Neural cell (in vitro differentiated cells): Measurements from ENCODE around the gene RAB17. TPM values are rescaled to one million over a fixed set of nuclear protein-coding genes. Genes with fewer than 3 reads are reported as not detected.
"Not testable (repeated sequence)": the region's sequence is repeated elsewhere in the genome, so short reads cannot be mapped to it uniquely, and the experiment has no call there.

Experiments used
- H2AFZ ChIP-seq: fragments of 200-600, 300-800 bp; sonication (generic), shearing (Covaris generic); 2 replicates; pipeline ENCODE4 v1.6.0; 2014; ENCODE audit warnings: low read depth, mild to moderate bottlenecking, antibody characterized with exemption, low read length, moderate library complexity
- H3F3A ChIP-seq: fragments of 200-600 bp; shearing (Covaris generic); 2 replicates; pipeline ENCODE4 v1.6.1; 2016; ENCODE audit warnings: mild to moderate bottlenecking, moderate library complexity, mixed read lengths, antibody characterized with exemption, low read length; ENCODE audit not compliant: insufficient read depth, poor library complexity, severe bottlenecking
- H3K27ac ChIP-seq: fragments of 200-600, 300-800 bp; sonication (generic), shearing (Covaris generic); 2 replicates; pipeline ENCODE4 v1.5.1; 2014; ENCODE audit warnings: mild to moderate bottlenecking, low read length, moderate library complexity
- H3K27me3 ChIP-seq: fragments of 300-800, 200-600 bp; sonication (generic), shearing (Covaris generic); 2 replicates; pipeline ENCODE4 v1.6.0; 2014; ENCODE audit warnings: mild to moderate bottlenecking, low read depth, low read length, moderate library complexity; ENCODE audit not compliant: insufficient read depth
- H3K36me3 ChIP-seq: fragments of 300-800, 200-600 bp; sonication (generic), shearing (Covaris generic); 2 replicates; pipeline ENCODE4 v1.5.1; 2014; ENCODE audit warnings: mild to moderate bottlenecking, antibody characterized with exemption, low read length, moderate library complexity; ENCODE audit not compliant: insufficient read depth
- H3K4me2 ChIP-seq: fragments of 300-800, 200-600 bp; sonication (generic), shearing (Covaris generic); 2 replicates; pipeline ENCODE4 v1.6.0; 2014; ENCODE audit warnings: mild to moderate bottlenecking, low read length
- H3K4me3 ChIP-seq: fragments of 300-800, 200-600 bp; sonication (generic), shearing (Covaris generic); 2 replicates; pipeline ENCODE4 v1.5.1; 2014; ENCODE audit warnings: mild to moderate bottlenecking, low read length, moderate library complexity
- H3K79me2 ChIP-seq: fragments of 200-600 bp; shearing (Covaris generic); replicated peaks from 2 replicates; pipeline ENCODE4 v1.6.0; 2014; ENCODE audit warnings: mild to moderate bottlenecking, low read length, moderate library complexity; ENCODE audit not compliant: insufficient read depth
- H3K9ac ChIP-seq: fragments of 300-800, 200-600 bp; sonication (generic), shearing (Covaris generic); 2 replicates; pipeline ENCODE4 v1.6.1; 2016; ENCODE audit warnings: mild to moderate bottlenecking, low read length, mixed read lengths
- H3K9me2 ChIP-seq: fragments of 200-600 bp; shearing (Covaris generic); 2 replicates; pipeline ENCODE4 v1.6.1; 2016; ENCODE audit warnings: mild to moderate bottlenecking, low read length, mixed read lengths; ENCODE audit not compliant: insufficient read depth
- H3K9me3 ChIP-seq: fragments of 200-600, 300-800 bp; sonication (generic), shearing (Covaris generic); 2 replicates; pipeline ENCODE4 v1.6.1; 2016; ENCODE audit warnings: mild to moderate bottlenecking, mixed run types, low read length, moderate library complexity, mixed read lengths
- H4K20me1 ChIP-seq: fragments of 200-600 bp; shearing (Covaris generic); 2 replicates; pipeline ENCODE4 v1.6.1; 2016; ENCODE audit warnings: mild to moderate bottlenecking, mixed run types; ENCODE audit not compliant: insufficient read depth
- EP300 ChIP-seq: fragments of 450-650 bp; conservative IDR thresholded peaks from 2 replicates; pipeline ENCODE4 v1.6.1; 2014; ENCODE audit warnings: antibody characterized with exemption, mild to moderate bottlenecking, moderate library complexity; ENCODE audit not compliant: poor library complexity, severe bottlenecking
- EZH2 ChIP-seq: fragments of 200-600, 300-800 bp; shearing (Covaris generic), sonication (generic); IDR thresholded peaks from 2 replicates; pipeline ENCODE4 v1.6.1; 2014; ENCODE audit warnings: antibody characterized with exemption, low read length, borderline replicate concordance, mild to moderate bottlenecking; ENCODE audit not compliant: insufficient read depth, poor library complexity, severe bottlenecking
- MXI1 ChIP-seq: fragments of 450-650 bp; conservative IDR thresholded peaks from 2 replicates; pipeline ENCODE4 v1.6.1; 2014; ENCODE audit warnings: antibody characterized with exemption, mild to moderate bottlenecking; ENCODE audit not compliant: poor library complexity, severe bottlenecking
- POLR2AphosphoS5 ChIP-seq: IDR thresholded peaks from 2 replicates; pipeline ENCODE4 v1.6.1; 2012
- polyA plus RNA-seq: library from polyadenylated mRNA; depleted of rRNA; stranded (reverse); fragments of >200 nt; gene quantifications from 2 replicates; pipeline ENCODE4 v1.2.3, GENCODE V29; 2014
- TF ChIP-seq, protein P1 (sequence below): fragments of 450-650 bp; IDR thresholded peaks from 2 replicates; pipeline ENCODE4 v1.5.1; 2014; ENCODE audit warnings: antibody characterized with exemption, mild to moderate bottlenecking, moderate library complexity; ENCODE audit not compliant: poor library complexity, severe bottlenecking
- TF ChIP-seq, protein P2 (sequence below): IDR thresholded peaks from 2 replicates; pipeline ENCODE4 v1.6.1; 2012; ENCODE audit warnings: borderline replicate concordance

The RAB17 gene
- polyA plus RNA-seq, 1 donor from 2014 or later = not detected

DNA sequence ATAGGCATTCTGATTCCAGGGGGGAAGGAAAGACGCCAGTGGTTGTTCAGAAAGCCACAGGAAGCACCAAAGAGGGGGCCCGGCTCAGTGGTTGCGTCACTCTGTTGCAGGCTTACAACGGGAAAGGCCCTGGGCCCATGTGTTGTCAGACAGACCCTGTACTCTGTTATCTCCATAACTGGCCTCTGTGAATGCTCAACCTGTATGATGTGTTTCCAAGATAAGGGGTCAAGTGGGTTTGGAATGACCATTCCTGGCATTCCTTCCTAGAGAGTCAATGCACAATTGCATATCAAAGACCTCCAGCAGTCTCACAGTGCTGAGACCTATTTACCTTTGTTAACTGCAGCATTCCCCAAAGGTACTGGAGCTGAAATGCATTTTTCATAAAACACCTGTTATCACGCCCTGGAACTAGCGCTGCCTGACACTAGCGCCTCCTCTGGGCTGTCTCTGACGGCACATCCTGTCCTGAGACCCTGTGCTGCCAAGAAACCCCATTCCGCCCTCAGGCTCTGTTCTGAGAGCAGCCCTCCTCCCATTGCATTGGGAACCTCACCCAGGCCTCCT is 23.7 kb upstream of the RAB17 start:
- no peaks in the 10 kb centered on the region for H3F3A ChIP-seq
- H3K36me3 ChIP-seq = no peaks in the 10 kb centered on the region
- no peak overlapping the region for H3K4me3 ChIP-seq
- no peaks in the 10 kb centered on the region for H3K9me2 ChIP-seq
- no peaks in the 10 kb centered on the region for H3K9me3 ChIP-seq
- H3K27me3 ChIP-seq = no peaks in the 10 kb centered on the region
- no peaks in the 10 kb centered on the region for H3K79me2 ChIP-seq
- no peak overlapping the region for H2AFZ ChIP-seq
- no peak overlapping the region for H3K27ac ChIP-seq
- no peaks in the 10 kb centered on the region for H4K20me1 ChIP-seq
- no peak overlapping the region for H3K4me2 ChIP-seq
- no peak for TF ChIP-seq EP300
- TF ChIP-seq, protein P1, sequence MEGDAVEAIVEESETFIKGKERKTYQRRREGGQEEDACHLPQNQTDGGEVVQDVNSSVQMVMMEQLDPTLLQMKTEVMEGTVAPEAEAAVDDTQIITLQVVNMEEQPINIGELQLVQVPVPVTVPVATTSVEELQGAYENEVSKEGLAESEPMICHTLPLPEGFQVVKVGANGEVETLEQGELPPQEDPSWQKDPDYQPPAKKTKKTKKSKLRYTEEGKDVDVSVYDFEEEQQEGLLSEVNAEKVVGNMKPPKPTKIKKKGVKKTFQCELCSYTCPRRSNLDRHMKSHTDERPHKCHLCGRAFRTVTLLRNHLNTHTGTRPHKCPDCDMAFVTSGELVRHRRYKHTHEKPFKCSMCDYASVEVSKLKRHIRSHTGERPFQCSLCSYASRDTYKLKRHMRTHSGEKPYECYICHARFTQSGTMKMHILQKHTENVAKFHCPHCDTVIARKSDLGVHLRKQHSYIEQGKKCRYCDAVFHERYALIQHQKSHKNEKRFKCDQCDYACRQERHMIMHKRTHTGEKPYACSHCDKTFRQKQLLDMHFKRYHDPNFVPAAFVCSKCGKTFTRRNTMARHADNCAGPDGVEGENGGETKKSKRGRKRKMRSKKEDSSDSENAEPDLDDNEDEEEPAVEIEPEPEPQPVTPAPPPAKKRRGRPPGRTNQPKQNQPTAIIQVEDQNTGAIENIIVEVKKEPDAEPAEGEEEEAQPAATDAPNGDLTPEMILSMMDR = no peak
- no peak overlapping the region for H3K9ac ChIP-seq

DNA sequence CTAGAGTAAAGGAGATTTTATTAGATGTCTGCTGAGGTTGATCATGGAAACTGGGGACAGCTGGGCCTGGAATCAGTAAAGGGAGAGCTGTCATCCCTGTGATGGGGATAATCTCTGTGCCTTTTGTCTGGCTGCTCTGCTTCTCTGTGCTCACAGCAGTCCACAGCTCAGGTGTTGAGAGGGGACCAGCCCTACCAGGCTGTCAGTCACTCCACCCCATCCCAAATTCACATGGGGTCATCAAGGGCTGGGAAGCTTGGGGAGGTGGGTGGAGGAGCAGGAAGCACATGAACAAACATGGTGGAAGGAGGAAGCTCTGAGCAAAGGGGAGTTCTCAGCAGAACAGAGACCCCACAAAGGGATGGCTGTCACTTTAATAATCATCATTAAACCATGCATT is 23.1 kb upstream of the RAB17 start:
- Histone ChIP-seq H3K79me2 (no peaks in the 10 kb centered on the region), H3K4me3 (no peak overlapping the region), H3F3A (no peaks in the 10 kb centered on the region), H2AFZ (no peak overlapping the region), H3K27me3 (no peaks in the 10 kb centered on the region), H3K9ac (no peak overlapping the region), H3K4me2 (no peak overlapping the region), H3K36me3 (no peaks in the 10 kb centered on the region), H3K9me2 (no peaks in the 10 kb centered on the region), H3K27ac (no peak overlapping the region), H4K20me1 (no peaks in the 10 kb centered on the region), H3K9me3 (no peaks in the 10 kb centered on the region)
- TF ChIP-seq MXI1 (no peak), EP300 (no peak), POLR2AphosphoS5 (no peak), EZH2 (no peak)
- TF ChIP-seq, protein P2, sequence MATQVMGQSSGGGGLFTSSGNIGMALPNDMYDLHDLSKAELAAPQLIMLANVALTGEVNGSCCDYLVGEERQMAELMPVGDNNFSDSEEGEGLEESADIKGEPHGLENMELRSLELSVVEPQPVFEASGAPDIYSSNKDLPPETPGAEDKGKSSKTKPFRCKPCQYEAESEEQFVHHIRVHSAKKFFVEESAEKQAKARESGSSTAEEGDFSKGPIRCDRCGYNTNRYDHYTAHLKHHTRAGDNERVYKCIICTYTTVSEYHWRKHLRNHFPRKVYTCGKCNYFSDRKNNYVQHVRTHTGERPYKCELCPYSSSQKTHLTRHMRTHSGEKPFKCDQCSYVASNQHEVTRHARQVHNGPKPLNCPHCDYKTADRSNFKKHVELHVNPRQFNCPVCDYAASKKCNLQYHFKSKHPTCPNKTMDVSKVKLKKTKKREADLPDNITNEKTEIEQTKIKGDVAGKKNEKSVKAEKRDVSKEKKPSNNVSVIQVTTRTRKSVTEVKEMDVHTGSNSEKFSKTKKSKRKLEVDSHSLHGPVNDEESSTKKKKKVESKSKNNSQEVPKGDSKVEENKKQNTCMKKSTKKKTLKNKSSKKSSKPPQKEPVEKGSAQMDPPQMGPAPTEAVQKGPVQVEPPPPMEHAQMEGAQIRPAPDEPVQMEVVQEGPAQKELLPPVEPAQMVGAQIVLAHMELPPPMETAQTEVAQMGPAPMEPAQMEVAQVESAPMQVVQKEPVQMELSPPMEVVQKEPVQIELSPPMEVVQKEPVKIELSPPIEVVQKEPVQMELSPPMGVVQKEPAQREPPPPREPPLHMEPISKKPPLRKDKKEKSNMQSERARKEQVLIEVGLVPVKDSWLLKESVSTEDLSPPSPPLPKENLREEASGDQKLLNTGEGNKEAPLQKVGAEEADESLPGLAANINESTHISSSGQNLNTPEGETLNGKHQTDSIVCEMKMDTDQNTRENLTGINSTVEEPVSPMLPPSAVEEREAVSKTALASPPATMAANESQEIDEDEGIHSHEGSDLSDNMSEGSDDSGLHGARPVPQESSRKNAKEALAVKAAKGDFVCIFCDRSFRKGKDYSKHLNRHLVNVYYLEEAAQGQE = no peak

DNA sequence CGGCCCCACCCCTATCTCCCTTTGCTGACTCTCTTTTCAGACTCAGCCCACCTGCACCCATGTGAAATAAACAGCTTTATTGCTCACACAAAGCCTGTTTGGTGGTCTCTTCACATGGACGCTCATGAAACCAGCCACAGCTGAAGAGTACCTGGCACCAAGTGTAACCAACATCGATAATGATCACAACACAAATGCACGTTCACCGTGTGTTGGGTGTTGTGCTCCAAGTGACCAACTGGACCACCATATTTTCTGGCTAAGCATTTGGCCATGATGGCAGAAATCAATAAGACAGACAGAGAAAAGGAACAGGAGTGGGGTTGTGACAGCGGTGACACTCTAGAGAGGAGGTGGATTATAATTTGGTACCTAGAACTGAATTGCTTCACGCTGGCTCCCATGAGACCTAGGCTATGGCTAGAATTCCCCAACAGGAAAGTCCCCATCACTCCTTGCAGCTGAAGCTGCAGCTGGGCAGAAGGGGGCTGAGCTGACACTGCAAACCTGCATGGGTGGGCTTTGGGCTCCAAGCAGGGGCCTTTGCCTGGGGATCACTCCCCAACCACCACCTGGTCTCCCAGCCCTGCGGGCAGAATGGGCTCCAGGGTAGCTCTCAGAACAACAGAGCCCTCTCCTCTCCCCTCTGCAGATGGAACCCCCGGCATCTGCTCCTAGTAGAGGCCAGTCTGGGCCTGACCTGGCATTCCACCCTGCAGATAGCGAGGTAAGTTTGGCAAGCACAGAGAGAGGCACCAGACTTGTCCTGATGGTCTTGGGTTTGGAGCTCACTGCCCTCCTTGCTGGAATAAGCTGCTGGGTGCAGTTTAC is 22.2 kb upstream of the RAB17 start:
- H3K27ac ChIP-seq = no peak overlapping the region
- no peaks in the 10 kb centered on the region for H3K27me3 ChIP-seq
- TF ChIP-seq, protein P2 = no peak
- H3K4me3 ChIP-seq = no peak overlapping the region
- H3K9ac ChIP-seq = no peak overlapping the region
- no peak overlapping the region for H3K4me2 ChIP-seq
- H4K20me1 ChIP-seq = no peaks in the 10 kb centered on the region
- no peak overlapping the region for H2AFZ ChIP-seq
- no peaks in the 10 kb centered on the region for H3F3A ChIP-seq
- no peaks in the 10 kb centered on the region for H3K79me2 ChIP-seq
- H3K9me2 ChIP-seq = no peaks in the 10 kb centered on the region
- H3K9me3 ChIP-seq = no peaks in the 10 kb centered on the region
- H3K36me3 ChIP-seq = no peaks in the 10 kb centered on the region

DNA sequence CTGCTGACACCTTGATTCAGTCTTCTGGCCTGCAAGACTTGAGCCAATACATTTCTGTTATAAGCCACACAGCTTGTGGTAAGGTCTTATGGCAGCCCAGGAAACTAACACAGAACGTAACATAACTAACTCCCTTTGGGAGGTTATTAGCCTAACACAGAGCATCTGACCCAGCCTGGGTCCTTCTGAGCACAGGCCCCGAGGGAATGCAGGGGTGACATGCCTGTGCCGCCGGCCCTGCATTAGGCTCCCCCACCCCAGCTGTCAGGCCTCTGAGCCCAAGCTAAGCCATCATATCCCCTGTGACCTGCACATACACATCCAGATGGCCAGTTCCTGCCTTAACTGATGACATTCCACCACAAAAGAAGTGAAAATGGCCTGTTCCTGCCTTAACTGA is 16.0 kb upstream of the RAB17 start:
- H3K9me3 ChIP-seq = not testable (repeated sequence)

More for the DNA sequence above, 16.0 kb upstream of the RAB17 start:
- not testable (repeated sequence) for H3F3A ChIP-seq, H3K4me3 ChIP-seq, H3K79me2 ChIP-seq, H3K4me2 ChIP-seq, H3K27me3 ChIP-seq, H3K9ac ChIP-seq, H3K27ac ChIP-seq, H3K36me3 ChIP-seq, H3K9me2 ChIP-seq, H2AFZ ChIP-seq, H4K20me1 ChIP-seq
